GM19328 (cell line): Measurements from ENCODE around the gene LRRC32.
"Not testable (repeated sequence)": the region's sequence is repeated elsewhere in the genome, so short reads cannot be mapped to it uniquely, and the experiment has no call there.

Experiments
- ATAC-seq: cut with Tn5 transposase; IDR thresholded peaks from one replicate; pipeline ENCODE4 v1.9.1; 2021; ENCODE audit warnings: mild to moderate bottlenecking, moderate library complexity; ENCODE audit not compliant: unreplicated experiment

The LRRC32 gene

DNA sequence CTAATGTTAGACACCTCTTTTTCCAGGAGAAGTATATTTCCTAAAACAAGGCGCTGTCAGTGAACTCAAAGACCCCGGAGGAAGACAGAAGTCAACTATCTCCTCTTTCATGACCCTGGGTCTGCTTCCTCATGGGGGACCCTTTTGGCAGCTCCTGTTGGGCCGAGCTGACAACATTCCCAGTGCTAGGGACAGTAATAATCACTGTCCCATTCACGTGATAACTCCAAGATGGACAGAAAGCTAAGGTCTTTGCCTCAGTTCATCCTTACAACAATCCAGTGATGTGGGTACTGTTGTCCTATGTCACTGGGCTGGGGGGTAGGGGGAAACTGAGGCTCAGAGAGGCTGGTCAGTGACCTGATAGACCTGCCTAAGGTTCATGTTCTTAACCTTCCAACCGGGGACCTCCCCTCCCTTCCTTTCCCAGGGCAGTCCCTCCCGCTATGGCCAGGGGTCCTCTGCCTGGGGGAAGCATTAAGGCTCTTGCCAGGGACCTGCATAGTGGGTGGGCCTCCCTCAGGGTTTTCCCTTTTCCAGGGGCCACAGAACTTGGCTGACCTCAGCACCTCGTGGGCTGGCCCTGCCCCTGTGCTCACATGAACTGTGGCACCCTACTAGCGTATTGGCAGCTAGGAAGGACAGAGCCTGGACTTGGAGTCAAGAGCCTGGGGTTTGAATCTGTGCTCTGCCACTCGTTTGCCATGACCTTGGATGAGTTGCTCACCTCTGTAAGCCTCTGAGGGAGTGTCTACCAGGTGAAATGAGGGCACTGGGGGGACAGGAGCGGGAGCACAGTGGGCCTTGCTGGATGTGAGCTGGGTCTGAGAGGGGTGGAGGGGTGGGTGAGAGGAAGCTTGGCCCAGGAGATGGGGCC is 53.6 kb downstream of the LRRC32 start:
- ATAC-seq, result no peak

DNA sequence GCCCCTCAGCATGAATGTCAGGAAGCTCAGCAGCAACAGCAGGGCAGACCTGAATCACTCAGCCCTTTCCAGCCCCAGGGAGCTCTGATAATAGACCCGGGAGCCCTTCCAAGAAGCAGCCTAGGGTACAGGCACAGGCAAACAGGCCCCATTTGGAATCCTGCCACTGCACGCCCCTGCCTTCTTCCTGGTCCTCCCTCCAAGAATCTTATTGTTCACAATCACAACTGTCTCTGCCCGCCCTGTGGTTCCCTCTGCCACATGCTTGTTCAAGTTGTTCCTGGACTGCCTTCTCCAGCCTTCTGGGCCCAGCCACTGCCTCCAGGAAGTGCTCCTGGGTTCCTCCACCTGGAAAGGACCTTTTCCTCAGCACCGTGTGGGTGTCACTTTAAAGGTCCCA is 54.6 kb downstream of the LRRC32 start:
- no peak for ATAC-seq

DNA sequence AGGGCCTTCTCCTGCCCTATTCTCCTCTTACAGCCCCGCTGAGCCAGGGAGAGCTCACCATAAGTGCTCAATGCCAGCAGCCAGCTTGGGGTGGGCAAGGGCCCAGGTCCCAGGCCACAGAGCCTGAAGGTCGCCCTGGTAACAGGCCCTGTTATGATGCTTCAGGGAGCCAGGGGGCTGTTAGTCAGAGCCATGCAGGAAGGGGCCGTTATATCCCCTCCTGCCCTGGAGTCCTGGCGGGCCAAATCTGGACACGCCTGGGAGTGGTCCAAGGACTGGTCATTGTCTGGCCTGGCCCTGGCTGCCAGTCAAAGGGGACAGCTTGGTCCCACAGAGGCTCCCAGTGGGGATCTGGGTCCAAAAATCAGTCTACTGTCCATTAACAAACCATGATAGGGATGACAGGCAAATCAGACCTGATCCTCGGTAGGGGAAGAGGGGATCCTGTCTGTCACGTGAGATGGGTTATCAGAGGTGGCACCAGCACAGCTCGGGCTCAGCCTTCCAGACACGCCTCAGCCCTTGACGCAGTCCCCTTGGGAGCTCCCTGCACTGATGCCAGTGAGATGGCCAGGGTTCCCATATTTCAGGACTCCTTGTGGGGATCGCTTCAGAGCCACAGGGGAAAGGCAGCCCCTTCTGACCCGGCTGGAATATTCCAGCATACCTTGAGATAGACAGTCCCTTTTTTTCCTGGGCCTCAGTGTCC is 55.9 kb downstream of the LRRC32 start:
- ATAC-seq, result no peak

DNA sequence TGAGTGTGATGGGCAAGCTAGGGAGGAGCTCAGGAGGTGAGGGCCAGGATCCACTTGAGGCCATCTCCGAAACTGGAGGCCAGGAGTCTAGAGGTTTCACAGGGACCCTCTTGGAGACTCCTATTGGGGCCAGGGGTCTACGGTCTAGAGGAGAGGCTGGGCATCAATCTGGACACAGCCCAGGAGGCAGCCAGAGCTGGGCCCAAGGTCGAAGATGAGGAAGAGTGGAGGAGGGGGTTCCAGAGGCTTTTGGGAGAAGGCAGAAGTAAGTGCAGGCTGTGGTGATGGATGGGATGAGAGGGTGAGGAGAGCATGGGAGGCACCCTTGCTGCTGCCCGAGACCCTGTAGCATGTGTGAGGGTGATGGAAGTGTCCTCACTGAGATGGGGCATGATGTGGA is 56.6 kb downstream of the LRRC32 start:
- no peak for ATAC-seq

DNA sequence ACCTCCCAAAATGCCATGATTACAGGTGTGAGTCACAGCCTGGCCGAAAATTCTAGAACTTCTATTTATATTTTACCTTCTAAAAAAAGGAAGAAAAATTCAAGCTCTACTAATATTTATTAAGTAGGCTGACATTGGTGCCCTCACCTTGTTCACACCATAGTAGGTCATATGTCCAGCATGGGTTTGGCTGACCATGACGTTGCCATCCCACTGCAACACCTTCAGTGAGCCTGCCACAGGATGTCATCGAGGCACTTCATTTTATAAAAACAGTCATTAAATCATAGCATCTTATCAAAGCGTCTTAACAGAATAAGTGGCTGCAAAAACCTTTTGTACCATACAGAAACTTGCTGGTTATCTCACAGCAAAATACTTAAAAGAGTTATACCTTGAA is 58.3 kb downstream of the LRRC32 start:
- ATAC-seq, result no peak

DNA sequence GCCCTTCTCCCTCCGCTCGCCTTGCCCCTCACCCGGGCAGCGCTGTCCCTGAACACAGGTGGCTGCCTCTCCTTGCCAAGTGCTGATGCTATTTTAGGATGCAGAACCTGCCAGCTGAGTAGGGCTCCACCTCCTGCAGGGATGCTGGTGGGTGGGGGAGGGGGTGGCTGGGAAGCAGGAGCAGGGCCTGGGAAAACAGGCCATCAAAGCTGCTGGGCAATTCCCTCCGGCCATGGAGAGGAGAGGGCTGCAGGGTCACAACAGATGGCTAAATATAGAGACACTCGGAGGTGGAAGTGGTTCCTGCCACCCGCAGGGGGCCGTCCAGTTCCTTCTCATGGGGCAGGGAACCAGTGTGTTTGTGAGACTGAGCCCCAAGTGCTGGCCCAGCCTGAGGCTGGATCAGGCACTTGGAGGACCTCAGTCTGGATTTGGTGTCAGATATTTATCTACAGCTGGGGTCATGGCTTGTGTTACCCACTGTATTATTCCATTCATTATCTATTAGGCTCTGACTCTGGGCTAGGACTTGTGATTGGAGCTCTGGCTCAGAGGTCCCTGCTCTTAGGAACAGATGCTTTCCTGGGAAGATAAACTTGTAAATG is 59.6 kb downstream of the LRRC32 start:
- no peak for ATAC-seq

DNA sequence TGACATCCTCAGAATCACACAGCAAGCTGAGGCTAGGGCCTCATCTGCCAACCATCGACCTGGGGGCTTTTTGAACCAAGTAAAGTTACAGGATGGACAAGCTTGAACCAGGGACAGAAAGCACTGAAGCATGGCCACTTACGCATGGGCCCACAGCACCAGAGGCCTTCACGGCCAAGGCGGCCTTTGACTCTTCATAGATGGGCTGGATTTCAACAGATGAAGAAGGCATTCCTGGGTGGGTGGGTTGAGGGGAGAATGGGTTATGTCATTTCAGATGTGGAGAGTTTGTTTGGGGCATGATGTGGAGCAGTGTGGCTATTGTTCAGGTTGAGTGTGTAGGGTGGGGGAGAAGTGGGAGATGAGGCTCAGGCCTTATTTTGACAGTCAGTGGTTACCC is 60.2 kb downstream of the LRRC32 start:
- ATAC-seq, result no peak

DNA sequence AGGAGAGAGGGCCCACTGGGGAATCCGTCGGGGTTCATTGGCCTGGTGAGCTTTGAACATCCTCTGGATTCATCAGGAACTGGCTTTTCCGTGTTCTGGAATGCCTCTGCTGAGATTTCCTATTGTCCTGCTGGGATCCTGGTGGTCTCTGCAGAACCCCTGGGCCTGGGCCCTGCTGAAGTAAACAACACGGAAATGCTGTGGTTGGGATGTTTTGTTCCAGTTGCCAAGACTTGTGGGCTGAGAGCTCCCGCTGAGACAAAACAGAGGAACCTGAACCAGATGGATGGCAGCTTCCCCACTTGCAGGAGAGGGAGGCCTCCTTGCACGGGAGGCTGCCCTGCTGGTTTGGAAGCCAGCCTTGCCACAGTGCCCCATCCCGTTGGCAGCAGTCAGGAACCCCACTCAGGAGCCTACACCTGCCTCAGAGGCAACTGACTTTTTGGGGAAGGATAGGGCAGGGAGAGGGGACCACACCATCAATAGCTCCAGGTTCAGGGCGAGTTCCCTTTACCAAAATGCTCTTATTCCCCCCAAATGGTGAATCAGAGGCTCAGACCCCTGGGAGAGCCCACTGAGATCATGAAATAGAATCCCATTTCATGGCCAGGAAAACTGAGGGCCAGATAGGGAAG is 60.7 kb downstream of the LRRC32 start:
- no peak for ATAC-seq

DNA sequence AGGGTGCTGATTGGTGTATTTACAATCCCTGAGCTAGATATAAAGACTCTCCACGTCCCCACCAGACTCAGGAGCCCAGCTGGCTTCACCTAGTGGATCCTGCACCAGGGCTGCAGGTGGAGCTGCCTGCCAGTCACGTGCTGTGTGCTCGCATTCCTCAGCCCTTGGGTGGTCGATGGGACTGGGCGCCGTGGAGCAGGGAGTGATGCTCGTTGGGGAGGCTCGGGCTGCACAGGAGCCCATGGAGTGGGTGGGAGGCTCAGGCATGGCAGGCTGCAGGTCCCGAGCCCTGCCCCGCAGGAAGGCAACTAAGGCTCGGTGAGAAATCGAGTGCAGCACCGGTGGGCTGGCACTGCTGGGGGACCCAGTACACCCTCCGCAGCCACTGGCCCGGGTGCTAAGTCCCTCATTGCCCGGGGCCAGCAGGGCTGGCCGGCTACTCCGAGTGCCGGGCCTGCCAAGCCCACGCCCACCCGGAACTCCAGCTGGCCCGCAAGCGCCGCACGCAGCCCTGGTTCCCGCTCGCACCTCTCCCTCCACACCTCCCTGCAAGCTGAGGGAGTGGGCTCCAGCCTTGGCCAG is 61.6 kb downstream of the LRRC32 start:
- not testable (repeated sequence) for ATAC-seq

DNA sequence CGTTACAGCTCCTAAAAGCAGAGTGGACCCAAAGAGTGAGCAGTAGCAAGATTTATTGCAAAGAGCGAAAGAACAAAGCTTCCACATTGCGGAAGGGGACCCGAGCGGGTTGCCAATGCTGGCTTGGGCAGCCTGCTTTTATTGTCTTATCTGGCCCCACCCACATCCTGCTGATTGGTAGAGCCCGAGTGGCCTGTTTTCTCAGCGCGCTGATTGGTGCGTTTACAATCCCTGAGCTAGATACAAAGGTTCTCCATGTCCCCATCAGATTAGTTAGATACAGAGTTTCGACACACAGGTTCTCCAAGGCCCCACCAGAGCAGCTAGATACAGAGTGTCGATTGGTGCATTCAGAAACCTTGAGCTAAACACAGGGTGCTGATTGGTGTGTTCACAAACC is 62.3 kb downstream of the LRRC32 start:
- not testable (repeated sequence) for ATAC-seq
